ENCODE measurements around the gene AFG3L2.

DNA sequence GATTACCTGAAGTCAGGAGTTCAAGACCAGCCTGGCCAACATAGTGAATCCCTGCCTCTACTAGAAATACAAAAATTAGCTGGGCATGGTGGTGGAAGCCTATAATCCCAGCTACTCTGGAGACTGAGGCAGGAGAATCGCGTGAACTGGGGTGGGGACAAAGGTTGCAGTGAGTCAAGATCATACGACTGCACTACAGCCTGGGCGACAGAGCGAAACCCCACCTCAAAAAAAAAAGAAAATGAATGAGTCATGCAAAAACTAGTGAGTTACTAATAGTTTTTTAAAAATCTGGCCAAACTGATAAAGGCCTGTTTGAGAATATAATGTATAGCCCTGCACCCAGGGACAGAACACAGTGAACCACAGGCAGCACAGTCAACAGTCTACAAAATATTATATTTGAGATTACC lies 17.5 kb downstream of the AFG3L2 start:
- TF ChIP-seq, protein P1, sequence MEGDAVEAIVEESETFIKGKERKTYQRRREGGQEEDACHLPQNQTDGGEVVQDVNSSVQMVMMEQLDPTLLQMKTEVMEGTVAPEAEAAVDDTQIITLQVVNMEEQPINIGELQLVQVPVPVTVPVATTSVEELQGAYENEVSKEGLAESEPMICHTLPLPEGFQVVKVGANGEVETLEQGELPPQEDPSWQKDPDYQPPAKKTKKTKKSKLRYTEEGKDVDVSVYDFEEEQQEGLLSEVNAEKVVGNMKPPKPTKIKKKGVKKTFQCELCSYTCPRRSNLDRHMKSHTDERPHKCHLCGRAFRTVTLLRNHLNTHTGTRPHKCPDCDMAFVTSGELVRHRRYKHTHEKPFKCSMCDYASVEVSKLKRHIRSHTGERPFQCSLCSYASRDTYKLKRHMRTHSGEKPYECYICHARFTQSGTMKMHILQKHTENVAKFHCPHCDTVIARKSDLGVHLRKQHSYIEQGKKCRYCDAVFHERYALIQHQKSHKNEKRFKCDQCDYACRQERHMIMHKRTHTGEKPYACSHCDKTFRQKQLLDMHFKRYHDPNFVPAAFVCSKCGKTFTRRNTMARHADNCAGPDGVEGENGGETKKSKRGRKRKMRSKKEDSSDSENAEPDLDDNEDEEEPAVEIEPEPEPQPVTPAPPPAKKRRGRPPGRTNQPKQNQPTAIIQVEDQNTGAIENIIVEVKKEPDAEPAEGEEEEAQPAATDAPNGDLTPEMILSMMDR (IDR thresholded peaks at IDR 0.05), result no peak
- TF ChIP-seq POLR2A (IDR thresholded peaks at IDR 0.05), result no peak
